ENCODE results near the gene ATP6V0D1. TPM values are rescaled to one million over a fixed set of nuclear protein-coding genes. Genes with fewer than 3 reads are reported as not detected.

Gene ATP6V0D1
- total and polyA plus RNA-seq, 11 donors: 18.6 to 141 (median 68.5) TPM

DNA sequence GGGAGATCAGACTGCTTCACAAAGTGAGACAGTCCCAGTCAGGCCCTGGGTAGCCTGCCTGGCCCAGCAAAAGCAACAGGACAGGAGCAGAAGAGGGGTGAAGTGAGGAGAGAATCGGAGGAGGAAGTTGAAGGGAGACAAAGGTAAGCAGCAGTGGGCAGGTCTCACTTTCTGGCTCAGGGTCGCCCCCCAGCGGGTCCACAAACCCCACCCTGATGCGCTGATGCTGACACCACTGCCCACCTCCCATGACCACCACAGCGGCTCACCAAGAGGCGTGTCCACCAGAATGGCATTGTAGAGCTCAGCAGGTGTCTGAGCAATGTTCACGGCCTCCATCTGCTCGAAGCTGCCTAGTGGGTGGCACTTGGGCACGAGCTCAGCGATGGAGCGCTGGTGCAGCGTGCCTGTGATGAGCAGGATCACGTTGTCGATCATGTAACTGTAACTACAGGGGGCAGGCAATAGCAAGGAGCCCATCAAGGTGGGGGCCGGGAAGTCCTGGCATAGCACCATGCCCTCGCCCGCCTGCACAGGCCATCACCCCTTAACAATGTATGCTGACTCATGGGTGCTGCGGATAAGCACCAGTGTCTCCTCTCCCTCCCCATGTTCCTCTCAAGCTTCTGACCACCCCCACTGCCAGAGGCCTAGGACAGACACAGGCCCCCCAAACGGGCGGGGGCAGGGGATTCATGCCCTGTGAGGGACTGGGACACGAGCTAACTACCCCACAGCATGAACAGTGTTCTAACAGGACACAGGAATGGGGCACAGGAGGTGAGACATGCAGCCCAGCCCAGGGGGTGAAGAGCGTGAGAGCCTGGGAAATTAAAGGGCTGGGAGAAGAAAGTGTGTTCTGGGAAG lies 36.5 kb downstream of the ATP6V0D1 start:
- peaks cover 0 to 75% (median 8%) of the 10 kb centered on the region in 9 donors for H3K36me3 ChIP-seq
- intact Hi-C loops (cut with DNase I): no loop called here
- H3K27me3 ChIP-seq: no peaks in the 10 kb centered on the region
- peaks cover 20 to 89% (median 73%) of the 10 kb centered on the region in 12 donors for H3K4me1 ChIP-seq
- no peak for ATAC-seq
- WGBS, 4 donors: 88 to 91% (median 89%) methylated on average over 21 to 22 of the region's 22 CpGs
- H3K27ac ChIP-seq: peak overlapping the region in 7 of 12 donors; percentile 1 to 73 (median 52)
- H3K4me3 ChIP-seq: no peak overlapping the region
- TF ChIP-seq, protein P1, sequence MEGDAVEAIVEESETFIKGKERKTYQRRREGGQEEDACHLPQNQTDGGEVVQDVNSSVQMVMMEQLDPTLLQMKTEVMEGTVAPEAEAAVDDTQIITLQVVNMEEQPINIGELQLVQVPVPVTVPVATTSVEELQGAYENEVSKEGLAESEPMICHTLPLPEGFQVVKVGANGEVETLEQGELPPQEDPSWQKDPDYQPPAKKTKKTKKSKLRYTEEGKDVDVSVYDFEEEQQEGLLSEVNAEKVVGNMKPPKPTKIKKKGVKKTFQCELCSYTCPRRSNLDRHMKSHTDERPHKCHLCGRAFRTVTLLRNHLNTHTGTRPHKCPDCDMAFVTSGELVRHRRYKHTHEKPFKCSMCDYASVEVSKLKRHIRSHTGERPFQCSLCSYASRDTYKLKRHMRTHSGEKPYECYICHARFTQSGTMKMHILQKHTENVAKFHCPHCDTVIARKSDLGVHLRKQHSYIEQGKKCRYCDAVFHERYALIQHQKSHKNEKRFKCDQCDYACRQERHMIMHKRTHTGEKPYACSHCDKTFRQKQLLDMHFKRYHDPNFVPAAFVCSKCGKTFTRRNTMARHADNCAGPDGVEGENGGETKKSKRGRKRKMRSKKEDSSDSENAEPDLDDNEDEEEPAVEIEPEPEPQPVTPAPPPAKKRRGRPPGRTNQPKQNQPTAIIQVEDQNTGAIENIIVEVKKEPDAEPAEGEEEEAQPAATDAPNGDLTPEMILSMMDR (IDR thresholded peaks at IDR 0.05): no peak
- TF ChIP-seq POLR2A (IDR thresholded peaks at IDR 0.05): no peak
- H3K9me3 ChIP-seq: no peaks in the 10 kb centered on the region
- no peak for DNase-seq

DNA sequence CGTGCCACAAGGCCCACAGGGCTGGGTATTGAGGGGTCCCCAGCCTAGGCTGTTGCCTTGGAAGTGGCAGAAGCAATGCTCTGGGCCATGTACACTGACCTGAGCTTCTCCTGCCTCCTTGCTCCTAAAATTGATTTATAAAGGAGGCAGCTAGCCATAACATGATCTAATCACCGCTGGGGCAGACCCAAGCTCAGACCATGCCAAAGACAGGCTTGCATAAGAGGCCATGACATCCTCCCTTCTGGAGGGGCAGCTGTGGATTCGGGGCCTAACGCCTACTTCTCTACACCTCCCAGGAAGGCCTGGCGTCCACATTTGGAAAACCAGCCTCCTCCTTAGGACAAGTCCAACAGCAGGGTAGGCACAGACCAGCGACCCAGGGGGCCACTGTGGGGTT lies 37.7 kb downstream of the ATP6V0D1 start:
- WGBS, 4 donors: 84 to 88% (median 86%) methylated on average over 5 to 6 of the region's 6 CpGs
- H3K9me3 ChIP-seq: no peaks in the 10 kb centered on the region
- no peaks in the 10 kb centered on the region for H3K27me3 ChIP-seq
- peaks cover 20 to 77% (median 65%) of the 10 kb centered on the region in 12 donors for H3K4me1 ChIP-seq
- intact Hi-C loops (cut with DNase I): no loop called here
- ATAC-seq (peak in 3 of 4 donors; percentile 19 to 41 (median 27)), DNase-seq (peak in 4 of 5 donors; percentile 43 to 74 (median 59))
- peak overlapping the region in 1 of 12 donors; percentile 3 for H3K4me3 ChIP-seq
- peaks cover 0 to 75% (median 20%) of the 10 kb centered on the region in 9 donors for H3K36me3 ChIP-seq
- no peak for TF ChIP-seq POLR2A (IDR thresholded peaks at IDR 0.05)
- TF ChIP-seq, protein P1 (IDR thresholded peaks at IDR 0.05): no peak
- H3K27ac ChIP-seq: peak overlapping the region in 8 of 12 donors; percentile 1 to 73 (median 51)

DNA sequence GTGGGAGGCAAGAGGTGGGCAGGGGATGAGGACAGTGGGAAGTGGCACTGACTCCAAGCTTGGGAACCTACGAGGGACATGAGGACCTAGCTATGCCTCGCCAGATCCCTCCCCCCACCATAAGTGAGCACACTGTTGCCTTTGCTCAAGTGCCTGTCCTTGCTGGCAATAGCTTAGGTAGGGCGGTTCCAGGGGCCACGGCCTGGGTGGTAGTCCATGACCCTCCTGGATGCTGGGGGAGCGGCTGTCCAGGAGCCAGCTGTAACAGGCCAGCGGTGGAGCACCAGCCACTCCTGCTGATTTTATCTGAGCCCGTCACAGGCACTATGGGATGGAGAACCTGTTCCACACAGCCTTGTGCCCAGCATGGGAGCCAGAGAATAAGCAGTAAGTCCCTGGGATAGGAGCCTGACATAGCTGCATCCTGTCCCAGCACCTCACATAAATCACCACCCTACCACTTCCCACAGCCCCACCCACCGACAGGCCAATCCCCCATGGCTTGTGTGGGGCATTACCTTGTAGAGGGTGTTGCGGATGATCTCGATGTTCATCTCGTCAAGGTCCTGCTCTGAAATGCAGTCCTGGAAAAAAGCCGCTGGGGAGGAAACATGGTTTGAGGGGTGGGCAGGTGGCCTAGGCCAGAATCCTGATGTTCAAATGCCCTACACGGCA lies 38.2 kb downstream of the ATP6V0D1 start:
- DNase-seq (no peak), ATAC-seq (no peak)
- H3K9me3 ChIP-seq: no peaks in the 10 kb centered on the region
- H3K27me3 ChIP-seq: no peaks in the 10 kb centered on the region
- no peak for TF ChIP-seq POLR2A (IDR thresholded peaks at IDR 0.05)
- TF ChIP-seq, protein P1 (IDR thresholded peaks at IDR 0.05): no peak
- H3K36me3 ChIP-seq: peaks cover 0 to 79% (median 23%) of the 10 kb centered on the region in 9 donors
- peak overlapping the region in 1 of 12 donors; percentile 3 for H3K4me3 ChIP-seq
- peaks cover 14 to 72% (median 61%) of the 10 kb centered on the region in 12 donors for H3K4me1 ChIP-seq
- peak overlapping the region in 5 of 12 donors; percentile 6 to 73 (median 56) for H3K27ac ChIP-seq
- WGBS, 4 donors: 80 to 94% (median 92%) methylated on average over 10 to 13 of the region's 13 CpGs
- intact Hi-C loops (cut with DNase I): no loop called here

DNA sequence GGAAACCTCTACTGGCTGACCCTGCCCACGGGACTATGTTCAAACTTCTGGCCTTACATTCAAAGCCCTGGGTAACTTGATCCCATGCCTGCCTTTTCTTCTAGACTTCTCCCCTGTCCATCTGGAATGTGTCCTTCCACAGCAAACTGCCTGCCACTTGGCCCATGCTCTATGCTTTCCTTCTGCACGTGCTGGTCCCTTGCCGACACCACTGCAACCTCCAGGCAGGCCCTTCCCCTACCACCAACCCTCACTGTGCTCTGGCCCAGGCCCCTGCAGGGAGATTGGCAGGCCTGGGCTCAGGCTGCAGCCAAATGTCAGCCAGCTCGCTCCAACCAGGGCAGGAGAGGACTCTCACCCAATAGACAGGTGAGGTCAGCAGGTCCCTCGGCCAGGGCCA lies 39.0 kb downstream of the ATP6V0D1 start:
- Histone ChIP-seq H3K27me3 (no peaks in the 10 kb centered on the region), H3K27ac (peak overlapping the region in 7 of 12 donors; percentile 21 to 73 (median 55)), H3K4me3 (no peak overlapping the region), H3K4me1 (peaks cover 11 to 64% (median 53%) of the 10 kb centered on the region in 12 donors), H3K9me3 (no peaks in the 10 kb centered on the region), H3K36me3 (peaks cover 0 to 87% (median 28%) of the 10 kb centered on the region in 9 donors)
- TF ChIP-seq, protein P1 (IDR thresholded peaks at IDR 0.05): no peak
- no peak for TF ChIP-seq POLR2A (IDR thresholded peaks at IDR 0.05)
- peak in 1 of 5 donors; percentile 77 for DNase-seq
- 41 to 55% (median 49%) methylated on average over 5 of the region's 5 CpGs for WGBS, 4 donors
- intact Hi-C loops (cut with DNase I): no loop called here
- ATAC-seq: peak in 3 of 4 donors; percentile 19 to 50 (median 40)
